K562 (cell line): ENCODE measurements around the gene LMBR1L. TPM values are rescaled to one million over a fixed set of nuclear protein-coding genes. Genes with fewer than 3 reads are reported as not detected.
A peak's percentile ranks its signal among the peaks of the same experiment; 100 is the strongest.

Source experiments
- ATAC-seq: fragments of 200-7000 bp; cut with Tn5 transposase; 3 replicates; pipeline ENCODE4 v1.9.1; 2020; ENCODE audit warnings: moderate library complexity
- BruUV-seq: library from RNA; stranded (reverse); fragments of 400-500 nt; replicated peaks from 2 replicates; lab custom pipeline; 2021; lab: Mats Ljungman, UMichigan
- CTCF ChIA-PET: fragments of 300-600 bp; formaldehyde crosslinking; extraction: SDS; loops from one replicate; lab custom pipeline; 2021; ENCODE audit warnings: low intra/inter-chr PET ratio; lab: Yijun Ruan, JAX
- POLR2A ChIA-PET: fragments of 300-600, 350-650 bp; sonication (Branson Sonifier 250); formaldehyde crosslinking; extraction: SDS; loops from one replicate; lab custom pipeline; 2021; ENCODE audit warnings: antibody characterized with exemption, inconsistent platforms; lab: Yijun Ruan, JAX
- DNase-seq, 4 experiments: peaks; one replicate each; pipeline versions ENCODE4 v3.0.0 to v3.0.0-alpha.2; 2011 to 2018; ENCODE audit warnings: low spot score in 3 of 4, mixed read lengths in 3 of 4; ENCODE audit errors: extremely low read depth in 1 of 4
- FAIRE-seq: peaks from 2 replicates; lab custom pipeline; 2011; peaks lifted over from hg19 to GRCh38; lab: Jason Lieb, UNC
- H2AFZ ChIP-seq: 2 replicates; pipeline ENCODE4 v1.6.0; 2011; ENCODE audit warnings: low read depth, low read length, control low read depth, inconsistent platforms
- H3K27ac ChIP-seq: fragments of 200-600 bp; 3 replicates; pipeline ENCODE4 v1.8.0; 2011; ENCODE audit warnings: low read depth, mild to moderate bottlenecking, control low read depth, inconsistent platforms, low read length, moderate library complexity, mixed read lengths; ENCODE audit errors: extremely low read depth
- H3K27me3 ChIP-seq, 2 experiments: fragments of 300-600 bp in 1 of 2; 2 replicates in 1 of 2; 3 replicates in 1 of 2; pipeline versions ENCODE4 v1.6.0 to v1.8.0; 2011; ENCODE audit warnings: inconsistent platforms in 2 of 2, low read length in 2 of 2, mild to moderate bottlenecking in 1 of 2, mixed read lengths in 1 of 2, moderate library complexity in 1 of 2; ENCODE audit not compliant: control insufficient read depth in 2 of 2, insufficient read depth in 2 of 2
- H3K36me3 ChIP-seq: fragments of 300-600 bp; 3 replicates; pipeline ENCODE4 v1.8.0; 2011; ENCODE audit warnings: mild to moderate bottlenecking, low read length, inconsistent platforms; ENCODE audit not compliant: control insufficient read depth, insufficient read depth
- H3K4me1 ChIP-seq, 2 experiments: fragments of 200-600 bp in 1 of 2; replicated peaks in 1 of 2; 2 replicates in 1 of 2; 3 replicates in 1 of 2; pipeline versions ENCODE4 v1.5.1 to v1.8.0; 2011; ENCODE audit warnings: inconsistent platforms in 2 of 2, low read length in 2 of 2, mild to moderate bottlenecking in 1 of 2, mixed read lengths in 1 of 2, moderate library complexity in 1 of 2; ENCODE audit not compliant: control insufficient read depth in 2 of 2, insufficient read depth in 2 of 2
- H3K4me2 ChIP-seq: 2 replicates; pipeline ENCODE4 v1.6.1; 2011; ENCODE audit warnings: low read length, control low read depth, inconsistent platforms, mixed read lengths; ENCODE audit not compliant: insufficient read depth
- H3K4me3 ChIP-seq: fragments of 200-600 bp; sonication (generic), shearing (Covaris generic); 2 replicates; pipeline ENCODE4 v1.5.1; 2016; ENCODE audit warnings: control low read depth, inconsistent platforms
- H3K79me2 ChIP-seq: fragments of 200-600 bp; 3 replicates; pipeline ENCODE4 v1.8.0; 2011; ENCODE audit warnings: low read length, inconsistent platforms; ENCODE audit not compliant: control insufficient read depth, insufficient read depth
- H3K9ac ChIP-seq, 2 experiments: 2 replicates each; pipeline versions ENCODE4 v1.6.0 to v1.6.1; 2011; ENCODE audit warnings: low read depth in 2 of 2, low read length in 2 of 2, control low read depth in 1 of 2, inconsistent platforms in 1 of 2, mild to moderate bottlenecking in 1 of 2, mixed read lengths in 1 of 2; ENCODE audit not compliant: insufficient read depth in 1 of 2
- H3K9me1 ChIP-seq: one replicate; pipeline ENCODE4 v1.6.0; 2011; ENCODE audit warnings: inconsistent platforms, mild to moderate bottlenecking, low read length, moderate library complexity; ENCODE audit not compliant: control insufficient read depth, insufficient read depth
- H3K9me3 ChIP-seq: replicated peaks from 2 replicates; pipeline ENCODE4 v1.5.1; 2011; ENCODE audit warnings: low read depth, low read length, inconsistent platforms; ENCODE audit not compliant: control insufficient read depth, insufficient read depth
- H4K20me1 ChIP-seq: replicated peaks from 2 replicates; pipeline ENCODE4 v1.6.1; 2011; ENCODE audit warnings: low read length, inconsistent platforms, mixed read lengths; ENCODE audit not compliant: control insufficient read depth, insufficient read depth
- ARID2 ChIP-seq: fragments of 450-650 bp; IDR thresholded peaks from 2 replicates; pipeline ENCODE4 v1.6.1; 2017; ENCODE audit warnings: antibody characterized with exemption, mild to moderate bottlenecking
- CBX3 ChIP-seq, 2 experiments: IDR thresholded peaks; 1 replicate in 1 of 2; 2 replicates in 1 of 2; pipeline ENCODE4 v1.6.1; 2012; ENCODE audit warnings: inconsistent platforms in 2 of 2, low read length in 2 of 2, borderline replicate concordance in 1 of 2, control low read depth in 1 of 2
- CTBP1 ChIP-seq: fragments of 450-650 bp; IDR thresholded peaks from 2 replicates; pipeline ENCODE4 v1.6.1; 2016; ENCODE audit warnings: borderline replicate concordance
- HDGF ChIP-seq: fragments of 450-650 bp; IDR thresholded peaks from 2 replicates; pipeline ENCODE4 v1.6.1; 2016
- KLF16 ChIP-seq: IDR thresholded peaks from 2 replicates; pipeline ENCODE4 v1.6.1; 2016; ENCODE audit warnings: antibody characterized with exemption
- SP1 ChIP-seq: sonication (generic); formaldehyde crosslinking; IDR thresholded peaks from 2 replicates; pipeline ENCODE4 v1.8.1; 2022; ENCODE audit warnings: mild to moderate bottlenecking, missing genetic modification reagents
- SREBF1 ChIP-seq: fragments of 150-350 bp; IDR thresholded peaks from 2 replicates; pipeline ENCODE4 v1.6.1; 2014; ENCODE audit warnings: antibody characterized with exemption, low read depth, low read length, borderline replicate concordance
- TAL1 ChIP-seq: fragments of 450-650 bp; IDR thresholded peaks from 2 replicates; pipeline ENCODE4 v1.6.1; 2016; ENCODE audit warnings: mild to moderate bottlenecking
- TEAD4 ChIP-seq, 2 experiments: sonication (generic) in 1 of 2; formaldehyde crosslinking in 1 of 2; IDR thresholded peaks; 2 replicates each; pipeline versions ENCODE4 v1.6.1 to v1.8.0; 2012 to 2022; ENCODE audit warnings: borderline replicate concordance in 1 of 2, inconsistent platforms in 1 of 2, low read length in 1 of 2, mild to moderate bottlenecking in 1 of 2, missing genetic modification reagents in 1 of 2
- XRCC5 ChIP-seq: fragments of 200-400 bp; formaldehyde crosslinking; IDR thresholded peaks from 2 replicates; pipeline ENCODE4 v1.6.1; 2017; ENCODE audit warnings: low read depth, mild to moderate bottlenecking, low read length
- ZFP36 ChIP-seq: fragments of 150-350 bp; IDR thresholded peaks from 2 replicates; pipeline ENCODE4 v1.6.1; 2018; ENCODE audit warnings: low read length, low read depth; ENCODE audit not compliant: partially characterized antibody
- WGBS: fragments of 100-300 bp; shearing (Covaris generic); methylation state at CpG from one replicate; pipeline ENCODE4 v1.1.6; 2016; ENCODE audit warnings: low coverage, mixed read lengths; ENCODE audit not compliant: insufficient coverage; ENCODE audit errors: missing lambda C conversion rate; 5-methylcytosine and 5-hydroxymethylcytosine counted together
- in situ Hi-C: fragments of 300-500 bp; cut with MboI; formaldehyde crosslinking; loops from 4 replicates; pipeline ENCODE4 v1.15.0; 2018; ENCODE audit warnings: inconsistent platforms, mixed read lengths
- intact Hi-C: fragments of 100-400 bp; cut with micrococcal nuclease; formaldehyde crosslinking; loops from 2 replicates; pipeline ENCODE4 v1.14.2; 2022
- polyA plus RNA-seq, 8 experiments: library from polyadenylated mRNA; depleted of rRNA in 4 of 8; stranded (reverse) in 5 of 8; unstranded in 3 of 8; fragments of >200 nt; fragmentation: Nextera tagmentation in 2 of 8; fragmentation: Illumina TruSeq in 1 of 8; extraction: Ambion mirVana in 2 of 8; extraction: Trizol in 1 of 8; gene quantifications; 2 replicates each; pipeline versions ENCODE4 v1.2.1 to v1.2.3, GENCODE V29; 2011 to 2014; ENCODE audit warnings: inconsistent platforms in 1 of 8, missing spikeins in 1 of 8
- total RNA-seq, 7 experiments: library from RNA; depleted of rRNA in 6 of 7; stranded (reverse); fragments of >200 nt in 6 of 7; fragmentation: Illumina TruSeq in 2 of 7; extraction: Trizol in 2 of 7; gene quantifications; 2 replicates each; pipeline versions ENCODE4 v1.2.1 to v1.2.3, GENCODE V29; 2011 to 2021; ENCODE audit warnings: low replicate concordance in 1 of 7
- TF ChIP-seq, protein P1 (sequence below), 3 experiments: IDR thresholded peaks in 2 of 3; conservative IDR thresholded peaks in 1 of 3; 2 replicates each; pipeline ENCODE4 v1.5.1; 2011 to 2012; ENCODE audit warnings: low read length in 3 of 3, mild to moderate bottlenecking in 3 of 3, control low read depth in 2 of 3, improper control_type of control experiment in 1 of 3, inconsistent platforms in 1 of 3, low read depth in 1 of 3, mixed read lengths in 1 of 3, moderate library complexity in 1 of 3; ENCODE audit not compliant: insufficient read depth in 2 of 3
- TF ChIP-seq, protein P2 (sequence below): fragments of 200-800 bp; sonication (Bioruptor generic); IDR thresholded peaks from 2 replicates; pipeline ENCODE4 v1.6.1; 2017; ENCODE audit warnings: missing genetic modification characterization, missing compliant biosample characterization
- TF ChIP-seq, protein P3 (sequence below): fragments of 450-650 bp; IDR thresholded peaks from 2 replicates; pipeline ENCODE4 v1.6.1; 2014; ENCODE audit warnings: low read depth, mild to moderate bottlenecking, moderate library complexity, borderline replicate concordance
- TF ChIP-seq, protein P4 (sequence below): sonication (generic); formaldehyde crosslinking; IDR thresholded peaks from 2 replicates; pipeline ENCODE4 v1.8.0; 2022; ENCODE audit warnings: missing genetic modification reagents, mild to moderate bottlenecking, moderate library complexity, borderline replicate concordance

LMBR1L gene
- total and polyA plus RNA-seq, 9 of the 15 experiments (the other 6 are each of a cell fraction or from before 2014, with no cell fraction given) = 2.5 to 57.0 (median 31.1) TPM

DNA sequence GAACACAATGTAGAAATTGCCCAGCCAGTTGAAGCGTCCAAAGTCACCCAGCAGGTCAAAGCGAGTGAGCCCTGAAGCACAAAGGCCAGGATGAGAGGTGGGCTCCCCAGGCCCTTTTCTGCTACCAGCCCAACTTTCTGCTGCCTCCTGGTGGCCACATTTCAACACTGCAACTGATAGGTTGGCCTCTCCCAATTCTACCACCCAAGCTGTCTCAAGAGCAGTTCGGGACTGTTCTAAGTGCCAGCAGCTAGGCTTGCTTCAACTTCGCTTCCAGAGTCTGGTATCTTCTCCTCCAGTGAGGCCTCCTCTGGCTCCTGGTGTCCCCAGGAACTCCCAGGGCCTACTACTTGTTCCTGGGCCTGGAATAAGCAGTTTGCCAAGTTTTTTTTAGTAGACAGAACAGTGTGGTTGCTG lies 12.6 kb downstream of the LMBR1L start:
- Histone ChIP-seq H3K4me1 (peaks cover 27 to 28% of the 10 kb centered on the region in 2 experiments), H3K4me3 (no peak overlapping the region), H3K36me3 (peaks cover 60% of the 10 kb centered on the region), H3K27me3 (no peaks in the 10 kb centered on the region), H4K20me1 (no peaks in the 10 kb centered on the region), H3K4me2 (no peak overlapping the region), H3K27ac (no peak overlapping the region; the same call in 2 of the 3 replicates), H3K9me1 (peaks cover 4% of the 10 kb centered on the region), H3K79me2 (peaks cover 12% of the 10 kb centered on the region; the same call in 1 of the 3 replicates), H2AFZ (no peak overlapping the region), H3K9ac (peak overlapping the region in 1 of 2 experiments; percentile 63; a peak in 1 of 4 replicates), H3K9me3 (no peaks in the 10 kb centered on the region)
- CTCF ChIA-PET = interaction anchor here (0.6 to 2.0 kb wide), 3 partner anchors 34 to 137 kb away, joined by 3 to 7 read pairs (median 4); partner anchors contain the start of gene KMT2D
- no TSS peak for BruUV-seq
- POLR2A ChIA-PET = interaction anchor here (0.7 to 5.0 kb wide), 13 partner anchors 11 to 169 kb away, joined by 3 to 51 read pairs (median 4); partner anchors contain the start of genes LMBR1L, RHEBL1, TUBA1B and TUBA1C
- ATAC-seq (peak; percentile 76), DNase-seq (peak; percentile 68 to 78 (median 74)), FAIRE-seq (peak; percentile 92)
- WGBS = 10% methylated on average over 4 of the region's 4 CpGs
- in situ Hi-C loops (loop anchor here (5.0 kb wide), 1 partner anchor 36 kb away; the partner anchor contains the start of gene KMT2D), intact Hi-C loops (loop anchor here (1.0 kb wide), 1 partner anchor 34 kb away; no protein-coding TSS in a partner anchor)
- peak; percentile 40; the same call in 1 of the 2 replicates for TF ChIP-seq KLF16
- TF ChIP-seq SP1 (CRISPR knock-in tag) = 0 out of 2 replicates have a peak, but pooled peaks have one; percentile 15
- TF ChIP-seq, protein P1, sequence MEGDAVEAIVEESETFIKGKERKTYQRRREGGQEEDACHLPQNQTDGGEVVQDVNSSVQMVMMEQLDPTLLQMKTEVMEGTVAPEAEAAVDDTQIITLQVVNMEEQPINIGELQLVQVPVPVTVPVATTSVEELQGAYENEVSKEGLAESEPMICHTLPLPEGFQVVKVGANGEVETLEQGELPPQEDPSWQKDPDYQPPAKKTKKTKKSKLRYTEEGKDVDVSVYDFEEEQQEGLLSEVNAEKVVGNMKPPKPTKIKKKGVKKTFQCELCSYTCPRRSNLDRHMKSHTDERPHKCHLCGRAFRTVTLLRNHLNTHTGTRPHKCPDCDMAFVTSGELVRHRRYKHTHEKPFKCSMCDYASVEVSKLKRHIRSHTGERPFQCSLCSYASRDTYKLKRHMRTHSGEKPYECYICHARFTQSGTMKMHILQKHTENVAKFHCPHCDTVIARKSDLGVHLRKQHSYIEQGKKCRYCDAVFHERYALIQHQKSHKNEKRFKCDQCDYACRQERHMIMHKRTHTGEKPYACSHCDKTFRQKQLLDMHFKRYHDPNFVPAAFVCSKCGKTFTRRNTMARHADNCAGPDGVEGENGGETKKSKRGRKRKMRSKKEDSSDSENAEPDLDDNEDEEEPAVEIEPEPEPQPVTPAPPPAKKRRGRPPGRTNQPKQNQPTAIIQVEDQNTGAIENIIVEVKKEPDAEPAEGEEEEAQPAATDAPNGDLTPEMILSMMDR (IDR thresholded peaks at IDR 0.05 in 2 of 3, conservative IDR thresholded peaks at IDR 0.05 in 1 of 3; ENCODE audit: insufficient read depth in 2 of 3, low read depth in 1 of 3, low read length in 3 of 3) = peak; percentile 86 to 94 (median 89)
- TF ChIP-seq CBX3 (IDR thresholded peaks at IDR 0.05; ENCODE audit: borderline replicate concordance in 1 of 2, low read length in 2 of 2) = peak in 1 of 2 experiments; percentile 46; a peak in 1 of 3 replicates
- TF ChIP-seq SREBF1 = no peak
- TF ChIP-seq XRCC5 = peak; percentile 49; the same call in 1 of the 2 replicates
- 0 out of 2 replicates have a peak, but pooled peaks have one; percentile 12 for TF ChIP-seq ARID2
- TF ChIP-seq, protein P2, sequence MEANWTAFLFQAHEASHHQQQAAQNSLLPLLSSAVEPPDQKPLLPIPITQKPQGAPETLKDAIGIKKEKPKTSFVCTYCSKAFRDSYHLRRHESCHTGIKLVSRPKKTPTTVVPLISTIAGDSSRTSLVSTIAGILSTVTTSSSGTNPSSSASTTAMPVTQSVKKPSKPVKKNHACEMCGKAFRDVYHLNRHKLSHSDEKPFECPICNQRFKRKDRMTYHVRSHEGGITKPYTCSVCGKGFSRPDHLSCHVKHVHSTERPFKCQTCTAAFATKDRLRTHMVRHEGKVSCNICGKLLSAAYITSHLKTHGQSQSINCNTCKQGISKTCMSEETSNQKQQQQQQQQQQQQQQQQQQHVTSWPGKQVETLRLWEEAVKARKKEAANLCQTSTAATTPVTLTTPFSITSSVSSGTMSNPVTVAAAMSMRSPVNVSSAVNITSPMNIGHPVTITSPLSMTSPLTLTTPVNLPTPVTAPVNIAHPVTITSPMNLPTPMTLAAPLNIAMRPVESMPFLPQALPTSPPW (CRISPR knock-in tag) = 0 out of 2 replicates have a peak, but pooled peaks have one; percentile 30
- TF ChIP-seq, protein P3, sequence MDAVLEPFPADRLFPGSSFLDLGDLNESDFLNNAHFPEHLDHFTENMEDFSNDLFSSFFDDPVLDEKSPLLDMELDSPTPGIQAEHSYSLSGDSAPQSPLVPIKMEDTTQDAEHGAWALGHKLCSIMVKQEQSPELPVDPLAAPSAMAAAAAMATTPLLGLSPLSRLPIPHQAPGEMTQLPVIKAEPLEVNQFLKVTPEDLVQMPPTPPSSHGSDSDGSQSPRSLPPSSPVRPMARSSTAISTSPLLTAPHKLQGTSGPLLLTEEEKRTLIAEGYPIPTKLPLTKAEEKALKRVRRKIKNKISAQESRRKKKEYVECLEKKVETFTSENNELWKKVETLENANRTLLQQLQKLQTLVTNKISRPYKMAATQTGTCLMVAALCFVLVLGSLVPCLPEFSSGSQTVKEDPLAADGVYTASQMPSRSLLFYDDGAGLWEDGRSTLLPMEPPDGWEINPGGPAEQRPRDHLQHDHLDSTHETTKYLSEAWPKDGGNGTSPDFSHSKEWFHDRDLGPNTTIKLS = no peak
- 0 out of 2 replicates have a peak, but pooled peaks have one; percentile 82 for TF ChIP-seq HDGF
- 0 out of 2 replicates have a peak, but pooled peaks have one; percentile 51 for TF ChIP-seq CTBP1
- TF ChIP-seq TEAD4 (IDR thresholded peaks at IDR 0.05; ENCODE audit: low read length) = 0 out of 2 replicates have a peak, but pooled peaks have one; percentile 29
- TF ChIP-seq TEAD4 (CRISPR knock-in tag; IDR thresholded peaks at IDR 0.05; ENCODE audit: borderline replicate concordance) = no peak
- peak; percentile 91 for TF ChIP-seq ZFP36
- TF ChIP-seq, protein P4, sequence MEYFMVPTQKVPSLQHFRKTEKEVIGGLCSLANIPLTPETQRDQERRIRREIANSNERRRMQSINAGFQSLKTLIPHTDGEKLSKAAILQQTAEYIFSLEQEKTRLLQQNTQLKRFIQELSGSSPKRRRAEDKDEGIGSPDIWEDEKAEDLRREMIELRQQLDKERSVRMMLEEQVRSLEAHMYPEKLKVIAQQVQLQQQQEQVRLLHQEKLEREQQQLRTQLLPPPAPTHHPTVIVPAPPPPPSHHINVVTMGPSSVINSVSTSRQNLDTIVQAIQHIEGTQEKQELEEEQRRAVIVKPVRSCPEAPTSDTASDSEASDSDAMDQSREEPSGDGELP (CRISPR knock-in tag) = peak; percentile 39; the same call in 1 of the 2 replicates
- TF ChIP-seq TAL1 = no peak
